Mesodermal cell (in vitro differentiated cells): ENCODE measurements around the gene SNX2.

Source experiments
- H3K27ac ChIP-seq: 2 replicates; pipeline ENCODE4 v1.7.0; 2013; ENCODE audit warnings: mild to moderate bottlenecking, low read depth, low read length, moderate library complexity; ENCODE audit not compliant: severe bottlenecking
- H3K36me3 ChIP-seq: 2 replicates; pipeline ENCODE4 v1.7.1; 2013; ENCODE audit warnings: mild to moderate bottlenecking, low read length, moderate library complexity; ENCODE audit not compliant: control insufficient read depth, insufficient read depth
- H3K4me1 ChIP-seq: one replicate; pipeline ENCODE4 v1.7.1; 2013; ENCODE audit warnings: mild to moderate bottlenecking, low read length; ENCODE audit not compliant: insufficient read depth, control insufficient read depth, poor library complexity, severe bottlenecking
- H3K4me3 ChIP-seq: 2 replicates; pipeline ENCODE4 v1.7.0; 2013; ENCODE audit warnings: low read length, control low read depth, mild to moderate bottlenecking; ENCODE audit not compliant: insufficient read depth, poor library complexity, severe bottlenecking; ENCODE audit errors: extremely low read depth
- H3K9me3 ChIP-seq: 2 replicates; pipeline ENCODE4 v1.7.1; 2013; ENCODE audit warnings: mild to moderate bottlenecking, low read length, moderate library complexity; ENCODE audit not compliant: control insufficient read depth
- WGBS, 2 experiments: methylation state at CpG; one replicate each; pipeline ENCODE4 v1.1.5; 2013; ENCODE audit warnings: missing lambda C conversion rate in 2 of 2; ENCODE audit not compliant: insufficient coverage in 2 of 2; 5-methylcytosine and 5-hydroxymethylcytosine counted together

The SNX2 gene

GRCh38 chr5:122789461-122790171 is 14.7 kb downstream of the SNX2 start:
- Histone ChIP-seq H3K36me3 (no peaks in the 10 kb centered on the region), H3K9me3 (peaks cover 4% of the 10 kb centered on the region), H3K27ac (no peak overlapping the region), H3K4me3 (no peak overlapping the region), H3K4me1 (no peaks in the 10 kb centered on the region)
- 81% methylated on average over 4 of the region's 5 CpGs; no CpG with 5 or more reads in 1 of the 2 experiments for WGBS, 2 experiments

GRCh38 chr5:122790354-122791103 is 15.6 kb downstream of the SNX2 start:
- WGBS, 2 experiments, result 89 to 100% methylated on average over 2 to 4 of the region's 5 CpGs
- no peak overlapping the region for H3K27ac ChIP-seq
- no peaks in the 10 kb centered on the region for H3K4me1 ChIP-seq
- peaks cover under 1% of the 10 kb centered on the region for H3K9me3 ChIP-seq
- H3K4me3 ChIP-seq, result no peak overlapping the region
- no peaks in the 10 kb centered on the region for H3K36me3 ChIP-seq

- Histone ChIP-seq H3K4me3 (no peak overlapping the region), H3K9me3 (no peaks in the 10 kb centered on the region), H3K36me3 (peaks cover 30% of the 10 kb centered on the region), H3K27ac (no peak overlapping the region), H3K4me1 (no peaks in the 10 kb centered on the region)
- no CpG with 5 or more reads among the region's 2 CpGs for WGBS, 2 experiments
Observed at GRCh38 chr5:122805481-122805880, 30.6 kb downstream of the SNX2 start.

GRCh38 chr5:122810405-122810804 is 35.5 kb downstream of the SNX2 start:
- peaks cover 7% of the 10 kb centered on the region for H3K36me3 ChIP-seq
- no peaks in the 10 kb centered on the region for H3K4me1 ChIP-seq
- WGBS, 2 experiments, result no CpG with 5 or more reads among the region's 2 CpGs
- no peak overlapping the region for H3K4me3 ChIP-seq
- no peaks in the 10 kb centered on the region for H3K9me3 ChIP-seq
- H3K27ac ChIP-seq, result no peak overlapping the region

- Histone ChIP-seq H3K4me1 (no peaks in the 10 kb centered on the region), H3K27ac (no peak overlapping the region), H3K4me3 (no peak overlapping the region), H3K9me3 (no peaks in the 10 kb centered on the region), H3K36me3 (peaks cover 5% of the 10 kb centered on the region)
- WGBS, 2 experiments, result no CpG with 5 or more reads among the region's 3 CpGs
Observed at GRCh38 chr5:122815218-122815767, 40.4 kb downstream of the SNX2 start.

GRCh38 chr5:122816756-122817155 is 41.9 kb downstream of the SNX2 start:
- WGBS, 2 experiments, result 71 to 80% methylated on average over 4 to 5 of the region's 5 CpGs
- H3K36me3 ChIP-seq, result peaks cover 12% of the 10 kb centered on the region
- no peak overlapping the region for H3K27ac ChIP-seq
- no peaks in the 10 kb centered on the region for H3K4me1 ChIP-seq
- no peaks in the 10 kb centered on the region for H3K9me3 ChIP-seq
- no peak overlapping the region for H3K4me3 ChIP-seq

GRCh38 chr5:122831984-122832383 is 57.1 kb downstream of the SNX2 start:
- Histone ChIP-seq H3K4me3 (no peak overlapping the region), H3K36me3 (peaks cover 12% of the 10 kb centered on the region), H3K4me1 (no peaks in the 10 kb centered on the region), H3K27ac (no peak overlapping the region), H3K9me3 (no peaks in the 10 kb centered on the region)
- no CpG with 5 or more reads among the region's 1 CpG for WGBS, 2 experiments

GRCh38 chr5:122835681-122836080 is 60.8 kb downstream of the SNX2 start:
- H3K36me3 ChIP-seq, result no peaks in the 10 kb centered on the region
- H3K9me3 ChIP-seq, result no peaks in the 10 kb centered on the region
- 100% methylated on average over 1 of the region's 1 CpG for WGBS, 2 experiments
- no peak overlapping the region for H3K4me3 ChIP-seq
- H3K4me1 ChIP-seq, result no peaks in the 10 kb centered on the region
- no peak overlapping the region for H3K27ac ChIP-seq

- WGBS, 2 experiments, result 82 to 95% methylated on average over 3 of the region's 3 CpGs
- Histone ChIP-seq H3K27ac (no peak overlapping the region), H3K4me1 (no peaks in the 10 kb centered on the region), H3K36me3 (no peaks in the 10 kb centered on the region), H3K9me3 (no peaks in the 10 kb centered on the region), H3K4me3 (no peak overlapping the region)
Observed at GRCh38 chr5:122836947-122837346, 62.1 kb downstream of the SNX2 start.

- Histone ChIP-seq H3K27ac (no peak overlapping the region), H3K4me3 (no peak overlapping the region), H3K4me1 (no peaks in the 10 kb centered on the region), H3K9me3 (no peaks in the 10 kb centered on the region), H3K36me3 (no peaks in the 10 kb centered on the region)
- 83 to 100% methylated on average over 1 to 2 of the region's 4 CpGs for WGBS, 2 experiments
Observed at GRCh38 chr5:122839731-122840130, 64.9 kb downstream of the SNX2 start.
